HuH-7.5 (cell line): ENCODE data around the gene ZNF546.
"Not testable (repeated sequence)": the region's sequence is repeated elsewhere in the genome, so short reads cannot be mapped to it uniquely, and the experiment has no call there.

Source experiments
- DNase-seq: peaks from one replicate; pipeline ENCODE4 v3.0.0; 2011; ENCODE audit warnings: low spot score

Gene ZNF546

GRCh38 chr19:39996811-39997637 lies at the start of gene ZNF546:
Gene ZNF546, plus strand, starts transcription at chr19:39997060. Its CDS starts 1,267 bp downstream, at chr19:39998327.
- peak; percentile 75 for DNase-seq

- no peak for DNase-seq
Observed at GRCh38 chr19:39949026-39949747, 47.7 kb upstream of the ZNF546 start.

- no peak for DNase-seq
Observed at GRCh38 chr19:39951065-39951650, 45.7 kb upstream of the ZNF546 start.

- no peak for DNase-seq
Observed at GRCh38 chr19:39951686-39952085, 45.2 kb upstream of the ZNF546 start.

- DNase-seq, result no peak
Observed at GRCh38 chr19:39953915-39954314, 42.9 kb upstream of the ZNF546 start.

GRCh38 chr19:39957886-39958285 lies 39.0 kb upstream of the ZNF546 start:
- DNase-seq, result not testable (repeated sequence)

GRCh38 chr19:39958942-39959341 lies 37.9 kb upstream of the ZNF546 start:
- not testable (repeated sequence) for DNase-seq

- not testable (repeated sequence) for DNase-seq
Observed at GRCh38 chr19:39959407-39959806, 37.5 kb upstream of the ZNF546 start.

GRCh38 chr19:39963898-39964297 lies 33.0 kb upstream of the ZNF546 start:
- DNase-seq, result no peak

- DNase-seq, result no peak
Observed at GRCh38 chr19:39966617-39967016, 30.2 kb upstream of the ZNF546 start.

GRCh38 chr19:39967561-39967960 lies 29.3 kb upstream of the ZNF546 start:
- no peak for DNase-seq

GRCh38 chr19:39968789-39969188 lies 28.1 kb upstream of the ZNF546 start:
- no peak for DNase-seq

- no peak for DNase-seq
Observed at GRCh38 chr19:39969266-39969665, 27.6 kb upstream of the ZNF546 start.

- DNase-seq, result no peak
Observed at GRCh38 chr19:39969681-39970424, 27.0 kb upstream of the ZNF546 start.

GRCh38 chr19:39970425-39970674 lies 26.5 kb upstream of the ZNF546 start:
- DNase-seq, result no peak

- DNase-seq, result peak; percentile 85
Observed at GRCh38 chr19:39970675-39971379, 26.0 kb upstream of the ZNF546 start, which contains the start of gene PSMC4. Gene PSMC4, plus strand, starts transcription at chr19:39971165. Its CDS starts 38 bp downstream, at chr19:39971203.

- DNase-seq, result no peak
Observed at GRCh38 chr19:39971380-39972035, 25.4 kb upstream of the ZNF546 start.

- no peak for DNase-seq
Observed at GRCh38 chr19:39974377-39975155, 22.3 kb upstream of the ZNF546 start.

- no peak for DNase-seq
Observed at GRCh38 chr19:39982883-39983282, 14.0 kb upstream of the ZNF546 start.

- DNase-seq, result no peak
Observed at GRCh38 chr19:39983695-39984300, 13.1 kb upstream of the ZNF546 start.
